SU-DHL-6 (cell line): ENCODE data around the gene RPTOR.

ENCODE experiments used
- EZH2phosphoT487 ChIP-seq: fragments of 200-600 bp; sonication (generic), shearing (Covaris generic); conservative IDR thresholded peaks from 2 replicates; pipeline ENCODE4 v1.6.1; 2018; ENCODE audit warnings: mild to moderate bottlenecking, antibody characterized with exemption, low read length, moderate library complexity, mixed read lengths
- TF ChIP-seq, protein P1 (sequence below): fragments of 200-600 bp; sonication (generic); IDR thresholded peaks from one replicate; pipeline ENCODE4 v1.5.1; 2017; ENCODE audit warnings: antibody characterized with exemption, mild to moderate bottlenecking, low read length, moderate library complexity; ENCODE audit not compliant: insufficient read depth, poor library complexity, severe bottlenecking

DNA sequence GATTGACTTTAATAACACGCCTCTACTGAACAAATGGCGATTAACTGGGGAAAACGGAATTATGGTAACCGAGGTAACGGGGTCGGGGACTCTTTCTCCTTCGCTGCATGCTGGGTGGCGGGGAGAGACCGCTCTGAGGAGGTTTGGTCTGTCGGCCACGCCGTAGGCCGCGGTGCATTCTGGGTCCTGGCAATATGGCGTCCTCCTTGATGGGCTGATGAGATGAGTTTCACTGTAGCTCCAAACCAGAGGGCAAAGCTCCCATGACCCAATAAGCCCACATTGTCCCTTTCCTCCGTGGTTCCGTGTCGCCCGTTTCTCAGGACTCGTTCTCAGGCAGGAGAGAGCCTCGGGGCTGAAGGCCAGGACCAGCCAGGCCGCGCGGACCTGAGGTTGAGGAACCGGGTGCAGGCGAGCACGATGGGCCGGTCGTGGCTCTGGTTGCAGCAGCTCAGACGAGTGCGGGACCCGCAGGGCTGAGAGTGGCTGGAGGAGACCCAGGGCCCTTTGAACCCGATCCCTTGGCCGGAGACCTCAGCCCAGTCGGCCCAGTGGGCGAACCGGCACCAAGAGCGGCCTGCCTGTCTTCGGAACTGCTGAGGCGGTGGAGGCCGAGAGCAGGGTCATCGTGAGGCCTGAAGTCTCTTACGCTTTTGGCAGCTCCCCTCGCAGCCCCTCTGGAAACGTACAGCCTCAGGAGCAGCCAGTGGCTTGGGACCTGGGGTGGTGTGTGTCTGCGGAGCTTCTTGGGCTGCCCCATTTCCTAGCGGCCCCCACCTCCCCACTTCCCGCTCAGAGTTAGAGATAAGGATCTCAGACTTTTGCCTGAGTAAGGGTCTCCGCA is at the start of gene RPTOR:
- TF ChIP-seq, protein P1, sequence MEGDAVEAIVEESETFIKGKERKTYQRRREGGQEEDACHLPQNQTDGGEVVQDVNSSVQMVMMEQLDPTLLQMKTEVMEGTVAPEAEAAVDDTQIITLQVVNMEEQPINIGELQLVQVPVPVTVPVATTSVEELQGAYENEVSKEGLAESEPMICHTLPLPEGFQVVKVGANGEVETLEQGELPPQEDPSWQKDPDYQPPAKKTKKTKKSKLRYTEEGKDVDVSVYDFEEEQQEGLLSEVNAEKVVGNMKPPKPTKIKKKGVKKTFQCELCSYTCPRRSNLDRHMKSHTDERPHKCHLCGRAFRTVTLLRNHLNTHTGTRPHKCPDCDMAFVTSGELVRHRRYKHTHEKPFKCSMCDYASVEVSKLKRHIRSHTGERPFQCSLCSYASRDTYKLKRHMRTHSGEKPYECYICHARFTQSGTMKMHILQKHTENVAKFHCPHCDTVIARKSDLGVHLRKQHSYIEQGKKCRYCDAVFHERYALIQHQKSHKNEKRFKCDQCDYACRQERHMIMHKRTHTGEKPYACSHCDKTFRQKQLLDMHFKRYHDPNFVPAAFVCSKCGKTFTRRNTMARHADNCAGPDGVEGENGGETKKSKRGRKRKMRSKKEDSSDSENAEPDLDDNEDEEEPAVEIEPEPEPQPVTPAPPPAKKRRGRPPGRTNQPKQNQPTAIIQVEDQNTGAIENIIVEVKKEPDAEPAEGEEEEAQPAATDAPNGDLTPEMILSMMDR, result no peak
- TF ChIP-seq EZH2phosphoT487, result no peak
